Memory B cell (primary cell): ENCODE measurements around the gene TCERG1L.

ENCODE experiments used
- ATAC-seq: fragments of 150-1000 bp; cut with Tn5 transposase; 2 replicates; pipeline ENCODE4 v1.10.0; 2021; ENCODE audit warnings: low read depth, mild to moderate bottlenecking, moderate library complexity
- DNase-seq, 2 donors: peaks; one replicate each; pipeline ENCODE4 v3.0.0; 2022; ENCODE audit warnings: low spot score in 2 of 2
- H3K27ac Mint-ChIP-seq: one replicate; pipeline ENCODE4 v1.8.0; 2022; ENCODE audit warnings: mild to moderate bottlenecking, moderate library complexity, mixed read lengths
- H3K27me3 Mint-ChIP-seq: one replicate; pipeline ENCODE4 v1.8.0; 2022; ENCODE audit warnings: mixed read lengths
- H3K36me3 Mint-ChIP-seq: one replicate; pipeline ENCODE4 v1.8.0; 2022; ENCODE audit warnings: mild to moderate bottlenecking, mixed read lengths
- H3K4me1 Mint-ChIP-seq: one replicate; pipeline ENCODE4 v1.8.0; 2022; ENCODE audit warnings: mixed read lengths
- H3K4me3 Mint-ChIP-seq: one replicate; pipeline ENCODE4 v1.8.0; 2022; ENCODE audit warnings: mild to moderate bottlenecking, moderate library complexity, mixed read lengths
- H3K9me3 Mint-ChIP-seq: one replicate; pipeline ENCODE4 v1.8.0; 2022; ENCODE audit warnings: mixed read lengths

Gene TCERG1L

DNA sequence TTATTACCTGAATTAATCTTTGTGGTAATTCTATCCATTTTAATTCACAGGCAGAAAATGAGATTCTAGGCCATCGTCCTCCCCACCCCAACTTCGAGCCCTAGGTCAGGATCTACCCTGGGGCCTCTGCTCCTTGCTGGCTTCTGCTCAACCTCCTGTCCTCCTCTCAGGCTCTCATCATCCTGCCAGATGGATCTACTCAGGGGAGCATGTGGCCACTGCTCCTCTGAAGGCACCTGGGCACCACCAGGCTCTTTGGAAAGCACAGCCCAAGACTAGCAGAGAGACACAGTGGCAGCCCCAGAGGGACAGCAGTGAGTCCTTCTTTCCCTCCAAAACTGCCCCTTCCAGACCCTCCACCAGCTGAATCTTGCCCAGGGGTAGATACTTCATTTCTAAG, 248.2 kb downstream of the TCERG1L start:
- Mint-ChIP-seq H3K27ac (no peak overlapping the region), H3K4me3 (no peak overlapping the region), H3K27me3 (no peaks in the 10 kb centered on the region), H3K36me3 (no peaks in the 10 kb centered on the region), H3K4me1 (no peaks in the 10 kb centered on the region), H3K9me3 (peaks cover 4% of the 10 kb centered on the region)
- DNase-seq (no peak), ATAC-seq (no peak)

DNA sequence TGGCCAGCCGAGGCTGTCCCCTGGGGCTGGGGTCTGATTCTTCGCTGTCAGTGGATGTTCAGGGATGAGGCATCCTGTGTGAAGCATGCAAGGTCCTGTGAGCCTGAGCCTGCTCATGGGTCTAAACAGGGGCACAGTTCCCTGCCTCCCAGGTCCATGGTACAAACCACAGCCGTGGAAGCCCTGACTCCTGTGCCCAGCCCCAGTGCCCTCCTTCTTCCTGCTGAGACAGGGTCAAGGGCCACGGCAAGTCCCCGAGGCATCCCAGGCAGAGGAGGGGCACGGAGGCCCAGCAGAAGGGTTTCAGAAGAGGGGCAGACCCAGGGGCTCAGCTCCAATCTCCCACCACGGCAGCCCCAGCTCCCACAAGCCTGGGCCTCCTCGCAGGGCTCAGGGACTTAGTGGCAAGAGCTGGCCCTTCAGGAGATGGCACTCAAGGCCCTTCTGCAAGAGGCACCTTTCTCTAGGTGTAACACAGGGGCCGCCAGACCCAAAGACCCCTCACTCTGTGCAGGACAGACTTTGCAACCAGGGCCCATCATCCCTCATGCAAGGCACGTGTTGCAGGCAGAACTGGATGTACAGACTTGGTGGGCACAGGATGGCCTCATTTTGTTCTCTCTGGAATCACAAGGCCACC, 248.8 kb downstream of the TCERG1L start:
- Mint-ChIP-seq H3K27me3 (no peaks in the 10 kb centered on the region), H3K4me1 (no peaks in the 10 kb centered on the region), H3K36me3 (no peaks in the 10 kb centered on the region), H3K9me3 (peaks cover 6% of the 10 kb centered on the region), H3K4me3 (no peak overlapping the region), H3K27ac (no peak overlapping the region)
- no peak for DNase-seq
- no peak for ATAC-seq

- H3K4me1 Mint-ChIP-seq: no peaks in the 10 kb centered on the region
These were observed 250.3 kb downstream of the TCERG1L start for GRCh38 chr10:131061216-131061615.

DNA sequence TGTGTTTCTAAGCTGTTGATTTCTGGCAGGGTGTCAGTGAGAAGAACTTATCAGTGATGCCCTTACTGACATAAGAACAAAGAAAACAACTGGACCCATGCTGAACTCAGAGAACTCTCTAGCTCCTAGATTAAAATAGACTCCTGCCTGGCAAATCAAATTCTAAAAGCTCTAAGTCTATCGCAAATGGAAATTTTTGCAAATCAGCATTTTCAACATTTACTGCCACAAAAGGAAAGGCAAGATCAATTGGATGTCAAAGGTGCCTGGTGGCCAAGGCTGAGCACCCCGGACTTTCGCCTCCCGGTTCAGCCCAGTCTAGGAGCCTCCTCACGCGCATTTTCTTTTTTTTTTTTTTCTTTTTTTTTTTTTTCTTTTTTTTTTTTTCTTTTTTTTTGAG, 251.6 kb downstream of the TCERG1L start:
- no peaks in the 10 kb centered on the region for H3K4me1 Mint-ChIP-seq
- H3K36me3 Mint-ChIP-seq: no peaks in the 10 kb centered on the region
- ATAC-seq: no peak
- H3K27ac Mint-ChIP-seq: no peak overlapping the region
- no peak overlapping the region for H3K4me3 Mint-ChIP-seq
- H3K9me3 Mint-ChIP-seq: peaks cover 6% of the 10 kb centered on the region
- no peaks in the 10 kb centered on the region for H3K27me3 Mint-ChIP-seq
- no peak for DNase-seq

More at GRCh38 chr10:131061216-131061615, 250.3 kb downstream of the TCERG1L start:
- Mint-ChIP-seq H3K36me3 (no peaks in the 10 kb centered on the region), H3K9me3 (peaks cover 6% of the 10 kb centered on the region), H3K27ac (no peak overlapping the region), H3K4me3 (no peak overlapping the region), H3K27me3 (no peaks in the 10 kb centered on the region)
- no peak for DNase-seq
- no peak for ATAC-seq

GRCh38 chr10:131058799-131059198, 252.7 kb downstream of the TCERG1L start:
- no peak for ATAC-seq
- H3K27me3 Mint-ChIP-seq: no peaks in the 10 kb centered on the region
- no peak overlapping the region for H3K27ac Mint-ChIP-seq

GRCh38 chr10:131056781-131057180, 254.7 kb downstream of the TCERG1L start:
- Mint-ChIP-seq H3K27ac (no peak overlapping the region), H3K4me3 (no peak overlapping the region), H3K4me1 (no peaks in the 10 kb centered on the region), H3K9me3 (peaks cover 6% of the 10 kb centered on the region), H3K27me3 (no peaks in the 10 kb centered on the region), H3K36me3 (no peaks in the 10 kb centered on the region)
- no peak for ATAC-seq
- no peak for DNase-seq

More at GRCh38 chr10:131058799-131059198, 252.7 kb downstream of the TCERG1L start:
- Mint-ChIP-seq H3K4me3 (no peak overlapping the region), H3K9me3 (peaks cover 6% of the 10 kb centered on the region), H3K36me3 (no peaks in the 10 kb centered on the region), H3K4me1 (no peaks in the 10 kb centered on the region)
- DNase-seq: no peak

DNA sequence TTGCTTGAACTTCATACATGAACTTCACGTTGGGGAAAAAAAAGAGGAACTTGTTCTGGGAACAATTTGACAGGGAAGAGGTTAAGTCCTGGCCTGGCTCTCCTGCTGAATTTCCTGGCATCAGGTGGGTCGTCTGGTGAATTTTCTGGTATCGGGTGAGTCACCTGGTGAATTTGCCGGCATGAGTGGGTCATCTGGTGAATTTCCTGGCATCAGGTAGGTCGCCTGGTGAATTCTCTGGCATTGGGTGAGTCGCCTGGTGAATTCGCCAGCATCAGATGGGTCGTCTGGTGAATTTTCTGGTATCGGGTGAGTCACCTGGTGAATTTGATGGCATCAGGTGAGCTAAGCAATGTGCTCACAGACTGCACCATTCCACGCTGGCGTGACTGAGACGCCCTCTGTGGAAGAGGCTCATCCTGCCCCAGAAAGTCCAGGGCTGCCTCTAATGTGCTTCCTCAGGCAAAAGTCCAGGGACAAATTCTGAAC, 255.4 kb downstream of the TCERG1L start:
- Mint-ChIP-seq H3K9me3 (peaks cover 6% of the 10 kb centered on the region), H3K27me3 (no peaks in the 10 kb centered on the region), H3K4me1 (no peaks in the 10 kb centered on the region), H3K4me3 (no peak overlapping the region), H3K36me3 (no peaks in the 10 kb centered on the region), H3K27ac (no peak overlapping the region)
- no peak for ATAC-seq
- no peak for DNase-seq

- Mint-ChIP-seq H3K36me3 (no peaks in the 10 kb centered on the region), H3K27me3 (no peaks in the 10 kb centered on the region), H3K9me3 (peaks cover 8% of the 10 kb centered on the region), H3K27ac (no peak overlapping the region), H3K4me3 (no peak overlapping the region), H3K4me1 (no peaks in the 10 kb centered on the region)
- DNase-seq (no peak), ATAC-seq (no peak)
These were observed 256.1 kb downstream of the TCERG1L start for GRCh38 chr10:131055437-131055836.

DNA sequence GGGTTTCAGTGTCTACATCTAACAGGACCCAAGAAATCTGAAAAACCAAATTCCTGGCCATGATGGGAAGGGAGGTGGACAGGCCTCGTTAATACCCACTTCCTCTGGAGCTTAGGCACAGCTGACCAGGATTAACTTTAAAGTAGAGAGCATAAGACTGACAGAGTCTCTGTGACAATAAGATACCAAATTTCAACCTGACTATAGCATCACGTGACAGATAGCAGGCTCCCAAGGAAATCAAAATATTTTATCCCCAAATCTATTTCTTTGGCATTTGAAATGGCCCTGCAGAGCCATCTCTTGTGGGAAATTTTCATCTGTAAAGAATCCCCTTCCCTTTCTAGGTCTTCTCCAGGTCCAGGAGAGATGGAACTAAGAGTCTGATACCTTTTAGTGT, 258.3 kb downstream of the TCERG1L start:
- Mint-ChIP-seq H3K9me3 (peaks cover 5% of the 10 kb centered on the region), H3K36me3 (no peaks in the 10 kb centered on the region)
- ATAC-seq: no peak

GRCh38 chr10:131050162-131050766, 261.3 kb downstream of the TCERG1L start:
- no peak for ATAC-seq
- H3K27me3 Mint-ChIP-seq: no peaks in the 10 kb centered on the region
- no peaks in the 10 kb centered on the region for H3K36me3 Mint-ChIP-seq
- H3K27ac Mint-ChIP-seq: no peak overlapping the region
- H3K4me1 Mint-ChIP-seq: no peaks in the 10 kb centered on the region
- no peak overlapping the region for H3K4me3 Mint-ChIP-seq
- peaks cover 6% of the 10 kb centered on the region for H3K9me3 Mint-ChIP-seq
- no peak for DNase-seq

More for the DNA sequence above, 258.3 kb downstream of the TCERG1L start:
- Mint-ChIP-seq H3K27me3 (no peaks in the 10 kb centered on the region), H3K4me3 (no peak overlapping the region), H3K27ac (no peak overlapping the region), H3K4me1 (no peaks in the 10 kb centered on the region)
- DNase-seq: no peak

DNA sequence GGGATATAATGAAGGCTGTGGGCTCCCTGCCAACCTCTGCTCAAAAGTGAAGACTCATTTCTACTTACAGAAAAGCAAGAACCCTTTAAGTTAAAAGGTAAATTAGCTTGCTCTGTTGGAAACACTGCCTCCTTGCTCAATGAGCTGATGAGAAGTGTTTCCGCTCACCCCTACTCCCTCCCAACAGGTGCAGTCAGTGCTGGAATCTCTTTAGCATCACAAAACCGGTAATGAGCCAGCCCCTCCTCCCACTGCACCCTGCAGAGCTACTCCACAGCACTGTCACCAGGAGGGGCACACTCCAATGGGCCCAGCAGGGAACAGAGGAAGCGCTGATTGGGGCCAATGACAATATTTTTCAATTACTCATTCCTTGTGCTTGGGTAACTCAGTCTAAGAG, 262.5 kb downstream of the TCERG1L start:
- Mint-ChIP-seq H3K27ac (no peak overlapping the region), H3K36me3 (no peaks in the 10 kb centered on the region), H3K4me3 (no peak overlapping the region), H3K4me1 (no peaks in the 10 kb centered on the region), H3K9me3 (peaks cover 9% of the 10 kb centered on the region), H3K27me3 (no peaks in the 10 kb centered on the region)
- no peak for DNase-seq
- ATAC-seq: no peak

- no peak overlapping the region for H3K27ac Mint-ChIP-seq
- H3K9me3 Mint-ChIP-seq: peaks cover 9% of the 10 kb centered on the region
- no peaks in the 10 kb centered on the region for H3K36me3 Mint-ChIP-seq
These were observed 262.9 kb downstream of the TCERG1L start for GRCh38 chr10:131048606-131049005.

DNA sequence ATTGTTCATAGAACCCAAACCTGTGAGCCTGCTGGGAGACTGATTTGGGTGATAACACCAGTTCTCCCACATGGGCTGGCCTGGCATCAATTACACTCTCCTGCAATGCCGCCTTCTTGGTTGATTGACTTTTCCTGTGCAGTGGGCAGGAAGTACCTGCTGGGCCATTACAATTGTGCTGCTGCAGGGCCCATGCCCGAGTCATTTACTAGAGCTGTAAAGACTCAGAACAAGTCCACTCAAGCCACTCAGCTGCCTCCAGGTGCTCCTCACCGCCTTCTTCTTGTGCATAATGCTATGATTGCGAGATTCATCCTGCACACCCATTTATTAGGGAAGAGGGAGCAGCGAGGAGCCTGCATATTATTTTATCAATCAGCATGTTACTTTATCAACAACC, 264.0 kb downstream of the TCERG1L start:
- no peak overlapping the region for H3K4me3 Mint-ChIP-seq
- peaks cover 9% of the 10 kb centered on the region for H3K9me3 Mint-ChIP-seq
- no peak for ATAC-seq
- no peaks in the 10 kb centered on the region for H3K36me3 Mint-ChIP-seq
- H3K27ac Mint-ChIP-seq: no peak overlapping the region
- DNase-seq: no peak
- no peaks in the 10 kb centered on the region for H3K27me3 Mint-ChIP-seq
- no peaks in the 10 kb centered on the region for H3K4me1 Mint-ChIP-seq

More at GRCh38 chr10:131048606-131049005, 262.9 kb downstream of the TCERG1L start:
- Mint-ChIP-seq H3K4me3 (no peak overlapping the region), H3K27me3 (no peaks in the 10 kb centered on the region), H3K4me1 (no peaks in the 10 kb centered on the region)
- DNase-seq: no peak
- no peak for ATAC-seq

- no peak overlapping the region for H3K27ac Mint-ChIP-seq
- DNase-seq (no peak), ATAC-seq (no peak)
These were observed 265.3 kb downstream of the TCERG1L start for GRCh38 chr10:131046194-131046593.

More at GRCh38 chr10:131046194-131046593, 265.3 kb downstream of the TCERG1L start:
- Mint-ChIP-seq H3K27me3 (no peaks in the 10 kb centered on the region), H3K4me3 (no peak overlapping the region), H3K9me3 (peaks cover 9% of the 10 kb centered on the region), H3K4me1 (no peaks in the 10 kb centered on the region), H3K36me3 (no peaks in the 10 kb centered on the region)
